Measurements from ENCODE around the gene FHDC1. TPM values are rescaled to one million over a fixed set of nuclear protein-coding genes. Genes with fewer than 3 reads are reported as not detected.

FHDC1 gene
- total RNA-seq, 1 donor from 2014 or later, result 22.3 TPM

- Mint-ChIP-seq H3K27me3 (ENCODE audit: unreplicated experiment) (no peaks in the 10 kb centered on the region), H3K36me3 (ENCODE audit: unreplicated experiment) (peaks cover 24% of the 10 kb centered on the region), H3K4me3 (ENCODE audit: unreplicated experiment) (no peak overlapping the region), H3K9me3 (ENCODE audit: unreplicated experiment) (no peaks in the 10 kb centered on the region), H3K27ac (ENCODE audit: unreplicated experiment) (no peak overlapping the region), H3K4me1 (ENCODE audit: unreplicated experiment) (no peaks in the 10 kb centered on the region)
- DNase-seq (ENCODE audit: extremely low spot score, unreplicated experiment), result no peak
- TF ChIP-seq CTCF (IDR thresholded peaks at IDR 0.05), result no peak
These were observed 25.6 kb upstream of the FHDC1 start for GRCh38 chr4:152910521-152910920.

- H3K4me3 Mint-ChIP-seq (ENCODE audit: unreplicated experiment), result no peak overlapping the region
- no peaks in the 10 kb centered on the region for H3K27me3 Mint-ChIP-seq (ENCODE audit: unreplicated experiment)
- no peak overlapping the region for H3K27ac Mint-ChIP-seq (ENCODE audit: unreplicated experiment)
These were observed 18.4 kb upstream of the FHDC1 start for GRCh38 chr4:152917543-152918395.

GRCh38 chr4:152919826-152920225, 16.3 kb upstream of the FHDC1 start:
- no peak overlapping the region for H3K27ac Mint-ChIP-seq (ENCODE audit: unreplicated experiment)
- peaks cover 23% of the 10 kb centered on the region for H3K36me3 Mint-ChIP-seq (ENCODE audit: unreplicated experiment)
- peaks cover 3% of the 10 kb centered on the region for H3K4me1 Mint-ChIP-seq (ENCODE audit: unreplicated experiment)
- no peaks in the 10 kb centered on the region for H3K27me3 Mint-ChIP-seq (ENCODE audit: unreplicated experiment)
- no peak for DNase-seq (ENCODE audit: extremely low spot score, unreplicated experiment)
- H3K4me3 Mint-ChIP-seq (ENCODE audit: unreplicated experiment), result no peak overlapping the region
- peaks cover 18% of the 10 kb centered on the region for H3K9me3 Mint-ChIP-seq (ENCODE audit: unreplicated experiment)
- no peak for TF ChIP-seq CTCF (IDR thresholded peaks at IDR 0.05)

More at GRCh38 chr4:152917543-152918395, 18.4 kb upstream of the FHDC1 start:
- peaks cover 3% of the 10 kb centered on the region for H3K4me1 Mint-ChIP-seq (ENCODE audit: unreplicated experiment)
- H3K9me3 Mint-ChIP-seq (ENCODE audit: unreplicated experiment), result peaks cover 18% of the 10 kb centered on the region
- H3K36me3 Mint-ChIP-seq (ENCODE audit: unreplicated experiment), result peaks cover 23% of the 10 kb centered on the region
- no peak for DNase-seq (ENCODE audit: extremely low spot score, unreplicated experiment)
- TF ChIP-seq CTCF (IDR thresholded peaks at IDR 0.05), result no peak

GRCh38 chr4:152920768-152921167, 15.4 kb upstream of the FHDC1 start:
- no peak for DNase-seq (ENCODE audit: extremely low spot score, unreplicated experiment)

More at GRCh38 chr4:152920768-152921167, 15.4 kb upstream of the FHDC1 start:
- Mint-ChIP-seq H3K4me3 (ENCODE audit: unreplicated experiment) (no peak overlapping the region), H3K36me3 (ENCODE audit: unreplicated experiment) (peaks cover 23% of the 10 kb centered on the region), H3K4me1 (ENCODE audit: unreplicated experiment) (peaks cover 4% of the 10 kb centered on the region), H3K9me3 (ENCODE audit: unreplicated experiment) (peaks cover 18% of the 10 kb centered on the region), H3K27me3 (ENCODE audit: unreplicated experiment) (no peaks in the 10 kb centered on the region), H3K27ac (ENCODE audit: unreplicated experiment) (no peak overlapping the region)
- TF ChIP-seq CTCF (IDR thresholded peaks at IDR 0.05), result no peak

Data from osteocyte (in vitro differentiated cells).